Activated T-helper 17 cell treated with anti-CD3 and anti-CD28 coated beads, Interleukin-2, amount 50 U/mL, for 72 hours (primary cell): ENCODE results near the gene ACACB. TPM values are rescaled to one million over a fixed set of nuclear protein-coding genes. Genes with fewer than 3 reads are reported as not detected.

Experiments
- ATAC-seq: fragments of 150-1000 bp; cut with Tn5 transposase; replicated peaks from 2 replicates; pipeline ENCODE4 v1.10.0; 2021; ENCODE audit warnings: mild to moderate bottlenecking, moderate library complexity
- H3K27ac Mint-ChIP-seq: one replicate; pipeline ENCODE4 v1.8.0; 2022; ENCODE audit warnings: mixed read lengths
- H3K27me3 Mint-ChIP-seq: one replicate; pipeline ENCODE4 v1.8.0; 2022; ENCODE audit warnings: mixed read lengths
- H3K36me3 Mint-ChIP-seq: one replicate; pipeline ENCODE4 v1.8.0; 2022; ENCODE audit warnings: low read depth, mild to moderate bottlenecking, mixed read lengths
- H3K4me1 Mint-ChIP-seq: one replicate; pipeline ENCODE4 v1.8.0; 2022; ENCODE audit warnings: mixed read lengths
- H3K4me3 Mint-ChIP-seq: one replicate; pipeline ENCODE4 v1.8.0; 2022; ENCODE audit warnings: mild to moderate bottlenecking, mixed read lengths
- H3K9me3 Mint-ChIP-seq: one replicate; pipeline ENCODE4 v1.8.0; 2022; ENCODE audit warnings: mixed read lengths
- total RNA-seq, 2 donors: library from RNA; stranded (reverse); gene quantifications; one replicate each; pipeline ENCODE4 v1.2.3, GENCODE V29; 2022

Gene ACACB
- total RNA-seq, 2 donors from 2014 or later = 7.4 to 17.3 TPM

GRCh38 chr12:109279525-109279924 is 163.1 kb downstream of the ACACB start:
- Mint-ChIP-seq H3K27me3 (peaks cover 3% of the 10 kb centered on the region), H3K9me3 (no peaks in the 10 kb centered on the region), H3K4me1 (no peaks in the 10 kb centered on the region), H3K36me3 (no peaks in the 10 kb centered on the region), H3K27ac (no peak overlapping the region), H3K4me3 (no peak overlapping the region)
- no peak for ATAC-seq

- no peak overlapping the region for H3K4me3 Mint-ChIP-seq
- H3K9me3 Mint-ChIP-seq = no peaks in the 10 kb centered on the region
Measured at GRCh38 chr12:109281452-109281851, 165.1 kb downstream of the ACACB start.

GRCh38 chr12:109284392-109284791 is 168.0 kb downstream of the ACACB start:
- Mint-ChIP-seq H3K27ac (no peak overlapping the region), H3K36me3 (no peaks in the 10 kb centered on the region), H3K9me3 (no peaks in the 10 kb centered on the region), H3K4me3 (no peak overlapping the region), H3K27me3 (no peaks in the 10 kb centered on the region), H3K4me1 (no peaks in the 10 kb centered on the region)
- no peak for ATAC-seq

More at GRCh38 chr12:109281452-109281851, 165.1 kb downstream of the ACACB start:
- no peak for ATAC-seq
- Mint-ChIP-seq H3K27me3 (peaks cover 3% of the 10 kb centered on the region), H3K4me1 (no peaks in the 10 kb centered on the region), H3K36me3 (no peaks in the 10 kb centered on the region), H3K27ac (no peak overlapping the region)

- no peak overlapping the region for H3K4me3 Mint-ChIP-seq
- no peaks in the 10 kb centered on the region for H3K4me1 Mint-ChIP-seq
- no peak overlapping the region for H3K27ac Mint-ChIP-seq
- peaks cover 3% of the 10 kb centered on the region for H3K27me3 Mint-ChIP-seq
- ATAC-seq = no peak
- no peaks in the 10 kb centered on the region for H3K9me3 Mint-ChIP-seq
- H3K36me3 Mint-ChIP-seq = no peaks in the 10 kb centered on the region
Measured at GRCh38 chr12:109286252-109286651, 169.9 kb downstream of the ACACB start.

GRCh38 chr12:109286652-109287051 is 170.3 kb downstream of the ACACB start:
- H3K9me3 Mint-ChIP-seq = no peaks in the 10 kb centered on the region
- H3K27ac Mint-ChIP-seq = no peak overlapping the region
- H3K27me3 Mint-ChIP-seq = peaks cover 6% of the 10 kb centered on the region
- no peaks in the 10 kb centered on the region for H3K36me3 Mint-ChIP-seq
- ATAC-seq = no peak
- H3K4me3 Mint-ChIP-seq = no peak overlapping the region
- H3K4me1 Mint-ChIP-seq = no peaks in the 10 kb centered on the region

GRCh38 chr12:109287181-109287580 is 170.8 kb downstream of the ACACB start:
- H3K27me3 Mint-ChIP-seq = peaks cover 6% of the 10 kb centered on the region
- H3K27ac Mint-ChIP-seq = no peak overlapping the region
- no peaks in the 10 kb centered on the region for H3K9me3 Mint-ChIP-seq
- H3K36me3 Mint-ChIP-seq = no peaks in the 10 kb centered on the region
- no peak for ATAC-seq
- no peak overlapping the region for H3K4me3 Mint-ChIP-seq
- H3K4me1 Mint-ChIP-seq = no peaks in the 10 kb centered on the region

- Mint-ChIP-seq H3K4me1 (no peaks in the 10 kb centered on the region), H3K9me3 (no peaks in the 10 kb centered on the region), H3K36me3 (no peaks in the 10 kb centered on the region), H3K4me3 (no peak overlapping the region), H3K27ac (no peak overlapping the region), H3K27me3 (peaks cover 10% of the 10 kb centered on the region)
- ATAC-seq = no peak
Measured at GRCh38 chr12:109287811-109288469, 171.6 kb downstream of the ACACB start.

GRCh38 chr12:109288571-109288970 is 172.2 kb downstream of the ACACB start:
- Mint-ChIP-seq H3K27me3 (peaks cover 14% of the 10 kb centered on the region), H3K4me3 (no peak overlapping the region), H3K27ac (no peak overlapping the region), H3K9me3 (no peaks in the 10 kb centered on the region), H3K36me3 (no peaks in the 10 kb centered on the region), H3K4me1 (no peaks in the 10 kb centered on the region)
- no peak for ATAC-seq

GRCh38 chr12:109289004-109289403 is 172.6 kb downstream of the ACACB start:
- Mint-ChIP-seq H3K36me3 (no peaks in the 10 kb centered on the region), H3K4me3 (no peak overlapping the region), H3K4me1 (no peaks in the 10 kb centered on the region), H3K27me3 (peaks cover 14% of the 10 kb centered on the region), H3K27ac (no peak overlapping the region), H3K9me3 (no peaks in the 10 kb centered on the region)
- no peak for ATAC-seq

- ATAC-seq = no peak
- Mint-ChIP-seq H3K4me1 (no peaks in the 10 kb centered on the region), H3K4me3 (no peak overlapping the region), H3K36me3 (no peaks in the 10 kb centered on the region), H3K27ac (no peak overlapping the region), H3K27me3 (peaks cover 17% of the 10 kb centered on the region), H3K9me3 (no peaks in the 10 kb centered on the region)
Measured at GRCh38 chr12:109289551-109289950, 173.2 kb downstream of the ACACB start.

- H3K9me3 Mint-ChIP-seq = no peaks in the 10 kb centered on the region
- H3K27ac Mint-ChIP-seq = no peak overlapping the region
- H3K4me3 Mint-ChIP-seq = no peak overlapping the region
- ATAC-seq = no peak
- no peaks in the 10 kb centered on the region for H3K4me1 Mint-ChIP-seq
- H3K36me3 Mint-ChIP-seq = no peaks in the 10 kb centered on the region
- H3K27me3 Mint-ChIP-seq = peaks cover 19% of the 10 kb centered on the region
Measured at GRCh38 chr12:109290061-109290460, 173.7 kb downstream of the ACACB start.

- H3K27me3 Mint-ChIP-seq = peaks cover 24% of the 10 kb centered on the region
- H3K4me3 Mint-ChIP-seq = no peak overlapping the region
- no peak overlapping the region for H3K27ac Mint-ChIP-seq
- no peak for ATAC-seq
- H3K36me3 Mint-ChIP-seq = no peaks in the 10 kb centered on the region
- H3K4me1 Mint-ChIP-seq = no peaks in the 10 kb centered on the region
- H3K9me3 Mint-ChIP-seq = no peaks in the 10 kb centered on the region
Measured at GRCh38 chr12:109291117-109291516, 174.7 kb downstream of the ACACB start.

- Mint-ChIP-seq H3K4me1 (no peaks in the 10 kb centered on the region), H3K27me3 (peaks cover 27% of the 10 kb centered on the region), H3K27ac (no peak overlapping the region), H3K4me3 (no peak overlapping the region), H3K9me3 (no peaks in the 10 kb centered on the region), H3K36me3 (no peaks in the 10 kb centered on the region)
- ATAC-seq = no peak
Measured at GRCh38 chr12:109291521-109292341, 175.3 kb downstream of the ACACB start.

- no peaks in the 10 kb centered on the region for H3K36me3 Mint-ChIP-seq
- H3K4me3 Mint-ChIP-seq = no peak overlapping the region
- no peak overlapping the region for H3K27ac Mint-ChIP-seq
- no peak for ATAC-seq
- no peaks in the 10 kb centered on the region for H3K4me1 Mint-ChIP-seq
- H3K9me3 Mint-ChIP-seq = no peaks in the 10 kb centered on the region
- peaks cover 27% of the 10 kb centered on the region for H3K27me3 Mint-ChIP-seq
Measured at GRCh38 chr12:109292342-109292711, 175.9 kb downstream of the ACACB start.

GRCh38 chr12:109293106-109293505 is 176.7 kb downstream of the ACACB start:
- Mint-ChIP-seq H3K4me1 (no peaks in the 10 kb centered on the region), H3K4me3 (no peak overlapping the region), H3K36me3 (no peaks in the 10 kb centered on the region), H3K27me3 (peaks cover 27% of the 10 kb centered on the region), H3K9me3 (no peaks in the 10 kb centered on the region), H3K27ac (no peak overlapping the region)
- no peak for ATAC-seq
